ENCODE results near the gene POLR1E. TPM values are rescaled to one million over a fixed set of nuclear protein-coding genes. Genes with fewer than 3 reads are reported as not detected.

Gene POLR1E
- total RNA-seq, 3 donors from 2014 or later, result 10.5 to 21.2 (median 11.2) TPM

DNA sequence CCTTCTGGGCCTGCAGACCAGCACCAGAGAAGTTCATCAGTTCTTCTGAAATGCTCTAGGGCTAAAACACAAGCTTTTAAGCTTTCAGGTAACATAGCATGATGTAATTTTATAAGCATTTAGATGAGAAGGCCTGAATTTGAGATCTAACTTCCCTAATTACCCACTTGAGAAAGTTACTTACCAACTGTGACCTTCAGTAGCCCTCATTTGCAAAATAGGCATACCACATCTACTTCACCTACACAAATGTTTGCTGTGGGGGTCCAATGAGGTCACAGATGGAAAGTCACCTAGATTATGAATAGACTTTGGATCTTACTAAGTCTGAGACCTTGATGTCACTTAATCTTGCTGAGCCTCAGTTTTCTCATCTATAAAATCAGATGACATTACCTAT is 53.9 kb downstream of the POLR1E start:
- intact Hi-C loops (cut with DNase I, micrococcal nuclease), result no loop called here
- no peak for ATAC-seq
- no peaks in the 10 kb centered on the region for H3K4me1 ChIP-seq (ENCODE audit: low read depth)
- TF ChIP-seq, protein P1, sequence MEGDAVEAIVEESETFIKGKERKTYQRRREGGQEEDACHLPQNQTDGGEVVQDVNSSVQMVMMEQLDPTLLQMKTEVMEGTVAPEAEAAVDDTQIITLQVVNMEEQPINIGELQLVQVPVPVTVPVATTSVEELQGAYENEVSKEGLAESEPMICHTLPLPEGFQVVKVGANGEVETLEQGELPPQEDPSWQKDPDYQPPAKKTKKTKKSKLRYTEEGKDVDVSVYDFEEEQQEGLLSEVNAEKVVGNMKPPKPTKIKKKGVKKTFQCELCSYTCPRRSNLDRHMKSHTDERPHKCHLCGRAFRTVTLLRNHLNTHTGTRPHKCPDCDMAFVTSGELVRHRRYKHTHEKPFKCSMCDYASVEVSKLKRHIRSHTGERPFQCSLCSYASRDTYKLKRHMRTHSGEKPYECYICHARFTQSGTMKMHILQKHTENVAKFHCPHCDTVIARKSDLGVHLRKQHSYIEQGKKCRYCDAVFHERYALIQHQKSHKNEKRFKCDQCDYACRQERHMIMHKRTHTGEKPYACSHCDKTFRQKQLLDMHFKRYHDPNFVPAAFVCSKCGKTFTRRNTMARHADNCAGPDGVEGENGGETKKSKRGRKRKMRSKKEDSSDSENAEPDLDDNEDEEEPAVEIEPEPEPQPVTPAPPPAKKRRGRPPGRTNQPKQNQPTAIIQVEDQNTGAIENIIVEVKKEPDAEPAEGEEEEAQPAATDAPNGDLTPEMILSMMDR (IDR thresholded peaks at IDR 0.05), result no peak
- no peak overlapping the region for H3K4me3 ChIP-seq
- no peaks in the 10 kb centered on the region for H3K36me3 ChIP-seq (ENCODE audit: low read depth)
- DNase-seq, result no peak
- no peaks in the 10 kb centered on the region for H3K9me3 ChIP-seq

DNA sequence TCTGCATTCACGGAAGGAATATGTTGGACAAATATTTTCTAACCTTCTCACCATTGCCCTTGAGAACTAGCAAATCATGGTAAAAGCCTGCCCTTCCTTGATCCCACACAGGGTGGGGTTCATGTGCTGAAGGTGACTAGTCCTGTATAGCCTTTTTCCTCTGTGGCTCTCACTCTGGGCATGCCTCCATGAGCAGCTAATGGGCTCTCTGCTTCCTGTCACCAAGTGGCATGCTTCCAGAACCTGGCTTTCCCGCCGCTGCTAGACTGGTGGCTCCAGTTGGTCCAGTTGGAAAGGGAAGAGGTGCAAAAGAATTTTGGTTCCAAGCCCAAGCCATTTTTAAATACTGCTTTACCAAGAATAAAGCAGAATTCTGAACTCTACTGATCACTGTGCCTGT is 54.9 kb downstream of the POLR1E start:
- H3K36me3 ChIP-seq (ENCODE audit: low read depth), result no peaks in the 10 kb centered on the region
- DNase-seq, result peak in 2 of 3 donors; percentile 56 to 58
- TF ChIP-seq, protein P1 (IDR thresholded peaks at IDR 0.05), result no peak
- H3K4me3 ChIP-seq, result no peak overlapping the region
- intact Hi-C loops (cut with DNase I, micrococcal nuclease), result no loop called here
- H3K4me1 ChIP-seq (ENCODE audit: low read depth), result no peaks in the 10 kb centered on the region
- H3K9me3 ChIP-seq, result no peaks in the 10 kb centered on the region
- ATAC-seq, result peak; percentile 92

DNA sequence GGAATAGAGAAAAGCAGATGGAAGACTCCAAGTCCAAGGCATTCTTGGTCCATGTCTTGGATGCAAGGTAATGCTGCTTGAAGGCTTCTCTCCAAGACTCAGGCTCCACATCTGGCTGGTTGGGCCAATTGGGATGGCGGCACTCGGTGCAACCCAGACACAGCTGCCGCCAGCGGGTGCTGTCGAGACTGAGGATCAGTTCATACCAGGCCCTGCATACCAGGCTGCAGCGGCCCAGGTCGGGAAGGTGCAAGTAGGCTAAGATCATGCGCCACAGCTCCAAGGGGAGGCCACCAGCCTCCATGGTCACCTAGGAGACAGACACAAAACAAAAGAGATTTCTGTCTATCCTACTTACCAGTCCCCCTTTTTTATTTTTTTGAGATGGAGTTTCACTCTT is 55.7 kb downstream of the POLR1E start:
- H3K4me1 ChIP-seq (ENCODE audit: low read depth), result no peaks in the 10 kb centered on the region
- DNase-seq (no peak), ATAC-seq (no peak)
- H3K9me3 ChIP-seq, result no peaks in the 10 kb centered on the region
- no peak overlapping the region for H3K4me3 ChIP-seq
- H3K36me3 ChIP-seq (ENCODE audit: low read depth), result no peaks in the 10 kb centered on the region
- intact Hi-C loops (cut with DNase I, micrococcal nuclease), result no loop called here
- TF ChIP-seq, protein P1 (IDR thresholded peaks at IDR 0.05), result no peak

DNA sequence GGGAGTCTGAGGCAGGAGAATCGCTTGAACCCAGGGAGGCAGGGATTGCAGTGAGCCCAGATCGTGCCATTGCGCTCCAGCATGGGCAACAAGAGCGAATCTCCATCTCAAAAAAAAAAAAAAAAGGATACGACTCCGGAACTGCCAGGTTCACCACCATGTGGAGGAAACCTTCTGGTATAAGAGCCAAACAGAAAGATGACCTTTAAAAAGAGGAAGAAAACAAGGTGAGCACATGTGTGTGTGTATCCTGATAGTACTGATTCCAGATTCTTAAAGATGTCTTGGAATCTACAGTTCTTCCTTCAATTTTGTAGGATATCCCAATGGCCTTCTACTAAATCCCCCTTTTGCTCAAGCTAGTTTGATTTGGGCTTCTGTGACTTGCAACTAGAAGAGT is 56.7 kb downstream of the POLR1E start:
- H3K9me3 ChIP-seq, result no peaks in the 10 kb centered on the region
- H3K4me3 ChIP-seq, result no peak overlapping the region
- no peaks in the 10 kb centered on the region for H3K36me3 ChIP-seq (ENCODE audit: low read depth)
- intact Hi-C loops (cut with DNase I, micrococcal nuclease), result no loop called here
- DNase-seq (no peak), ATAC-seq (no peak)
- H3K4me1 ChIP-seq (ENCODE audit: low read depth), result no peaks in the 10 kb centered on the region
- TF ChIP-seq, protein P1 (IDR thresholded peaks at IDR 0.05), result no peak

DNA sequence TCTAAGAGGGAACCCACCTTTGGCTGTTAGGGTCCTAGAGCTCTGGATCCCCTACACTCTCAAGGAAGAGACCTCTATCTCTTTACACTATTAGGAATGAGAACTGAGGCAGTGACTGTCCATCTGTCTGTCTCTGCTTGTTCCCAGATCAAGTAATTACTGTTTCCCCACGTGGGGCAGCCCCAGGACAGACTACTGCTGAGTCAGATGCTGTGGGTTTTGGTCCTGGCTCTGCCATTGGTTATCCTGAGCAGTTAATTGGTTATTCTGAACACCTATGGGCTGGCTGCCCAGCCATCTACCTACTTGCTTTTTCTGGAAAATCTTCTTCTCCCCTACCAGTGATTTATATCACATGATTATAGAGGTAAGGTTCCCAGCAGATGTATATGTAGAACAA is 57.1 kb downstream of the POLR1E start:
- H3K4me1 ChIP-seq (ENCODE audit: low read depth), result no peaks in the 10 kb centered on the region
- no peaks in the 10 kb centered on the region for H3K9me3 ChIP-seq
- ATAC-seq, result no peak
- H3K36me3 ChIP-seq (ENCODE audit: low read depth), result no peaks in the 10 kb centered on the region
- TF ChIP-seq, protein P1 (IDR thresholded peaks at IDR 0.05), result no peak
- intact Hi-C loops (cut with DNase I, micrococcal nuclease), result no loop called here
- H3K4me3 ChIP-seq, result no peak overlapping the region
- DNase-seq, result no peak

DNA sequence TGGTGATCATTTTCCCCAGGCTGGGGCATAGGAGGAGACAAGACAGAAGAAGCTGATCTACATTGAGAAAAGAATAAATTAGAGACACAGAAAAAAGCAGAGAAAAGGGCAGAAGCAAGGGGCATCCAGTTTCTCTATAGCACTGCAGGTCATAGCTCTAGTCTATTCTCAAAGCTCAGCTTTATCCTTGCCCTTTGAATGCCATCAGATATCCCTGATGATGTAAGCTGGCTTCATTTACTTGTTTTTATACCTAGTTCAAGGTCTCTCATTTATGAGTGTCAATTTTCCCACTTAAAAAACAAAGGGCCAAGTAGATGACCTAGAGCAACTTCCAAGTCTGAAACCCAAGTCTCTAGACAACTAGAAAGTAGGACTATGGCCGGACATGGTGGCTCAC is 57.7 kb downstream of the POLR1E start:
- no peaks in the 10 kb centered on the region for H3K4me1 ChIP-seq (ENCODE audit: low read depth)
- no peaks in the 10 kb centered on the region for H3K9me3 ChIP-seq
- no peak overlapping the region for H3K4me3 ChIP-seq
- intact Hi-C loops (cut with DNase I, micrococcal nuclease), result no loop called here
- no peak for DNase-seq
- H3K36me3 ChIP-seq (ENCODE audit: low read depth), result no peaks in the 10 kb centered on the region
- TF ChIP-seq, protein P1 (IDR thresholded peaks at IDR 0.05), result no peak
- ATAC-seq, result no peak
